K562 (cell line): ENCODE measurements around the gene ANK3. TPM values are rescaled to one million over a fixed set of nuclear protein-coding genes. Genes with fewer than 3 reads are reported as not detected.

Experiments used
- ATAC-seq: fragments of 200-7000 bp; cut with Tn5 transposase; 3 replicates; pipeline ENCODE4 v1.9.1; 2020; ENCODE audit warnings: moderate library complexity
- BruUV-seq: library from RNA; stranded (reverse); fragments of 400-500 nt; replicated peaks from 2 replicates; lab custom pipeline; 2021; lab: Mats Ljungman, UMichigan
- CTCF ChIA-PET: fragments of 300-600 bp; formaldehyde crosslinking; extraction: SDS; loops from one replicate; lab custom pipeline; 2021; ENCODE audit warnings: low intra/inter-chr PET ratio; lab: Yijun Ruan, JAX
- POLR2A ChIA-PET: fragments of 300-600, 350-650 bp; sonication (Branson Sonifier 250); formaldehyde crosslinking; extraction: SDS; loops from one replicate; lab custom pipeline; 2021; ENCODE audit warnings: antibody characterized with exemption, inconsistent platforms; lab: Yijun Ruan, JAX
- DNase-seq, 4 experiments: peaks; one replicate each; pipeline versions ENCODE4 v3.0.0 to v3.0.0-alpha.2; 2011 to 2018; ENCODE audit warnings: low spot score in 3 of 4, mixed read lengths in 3 of 4; ENCODE audit errors: extremely low read depth in 1 of 4
- FAIRE-seq: peaks from 2 replicates; lab custom pipeline; 2011; peaks lifted over from hg19 to GRCh38; lab: Jason Lieb, UNC
- H2AFZ ChIP-seq: 2 replicates; pipeline ENCODE4 v1.6.0; 2011; ENCODE audit warnings: low read depth, low read length, control low read depth, inconsistent platforms
- H3K27ac ChIP-seq: fragments of 200-600 bp; 3 replicates; pipeline ENCODE4 v1.8.0; 2011; ENCODE audit warnings: low read depth, mild to moderate bottlenecking, control low read depth, inconsistent platforms, low read length, moderate library complexity, mixed read lengths; ENCODE audit errors: extremely low read depth
- H3K27me3 ChIP-seq, 2 experiments: fragments of 300-600 bp in 1 of 2; 2 replicates in 1 of 2; 3 replicates in 1 of 2; pipeline versions ENCODE4 v1.6.0 to v1.8.0; 2011; ENCODE audit warnings: inconsistent platforms in 2 of 2, low read length in 2 of 2, mild to moderate bottlenecking in 1 of 2, mixed read lengths in 1 of 2, moderate library complexity in 1 of 2; ENCODE audit not compliant: control insufficient read depth in 2 of 2, insufficient read depth in 2 of 2
- H3K36me3 ChIP-seq: fragments of 300-600 bp; 3 replicates; pipeline ENCODE4 v1.8.0; 2011; ENCODE audit warnings: mild to moderate bottlenecking, low read length, inconsistent platforms; ENCODE audit not compliant: control insufficient read depth, insufficient read depth
- H3K4me1 ChIP-seq, 2 experiments: fragments of 200-600 bp in 1 of 2; replicated peaks in 1 of 2; 2 replicates in 1 of 2; 3 replicates in 1 of 2; pipeline versions ENCODE4 v1.5.1 to v1.8.0; 2011; ENCODE audit warnings: inconsistent platforms in 2 of 2, low read length in 2 of 2, mild to moderate bottlenecking in 1 of 2, mixed read lengths in 1 of 2, moderate library complexity in 1 of 2; ENCODE audit not compliant: control insufficient read depth in 2 of 2, insufficient read depth in 2 of 2
- H3K4me2 ChIP-seq: 2 replicates; pipeline ENCODE4 v1.6.1; 2011; ENCODE audit warnings: low read length, control low read depth, inconsistent platforms, mixed read lengths; ENCODE audit not compliant: insufficient read depth
- H3K4me3 ChIP-seq: fragments of 200-600 bp; sonication (generic), shearing (Covaris generic); 2 replicates; pipeline ENCODE4 v1.5.1; 2016; ENCODE audit warnings: control low read depth, inconsistent platforms
- H3K79me2 ChIP-seq: fragments of 200-600 bp; 3 replicates; pipeline ENCODE4 v1.8.0; 2011; ENCODE audit warnings: low read length, inconsistent platforms; ENCODE audit not compliant: control insufficient read depth, insufficient read depth
- H3K9ac ChIP-seq, 2 experiments: 2 replicates each; pipeline versions ENCODE4 v1.6.0 to v1.6.1; 2011; ENCODE audit warnings: low read depth in 2 of 2, low read length in 2 of 2, control low read depth in 1 of 2, inconsistent platforms in 1 of 2, mild to moderate bottlenecking in 1 of 2, mixed read lengths in 1 of 2; ENCODE audit not compliant: insufficient read depth in 1 of 2
- H3K9me1 ChIP-seq: one replicate; pipeline ENCODE4 v1.6.0; 2011; ENCODE audit warnings: inconsistent platforms, mild to moderate bottlenecking, low read length, moderate library complexity; ENCODE audit not compliant: control insufficient read depth, insufficient read depth
- H3K9me3 ChIP-seq: replicated peaks from 2 replicates; pipeline ENCODE4 v1.5.1; 2011; ENCODE audit warnings: low read depth, low read length, inconsistent platforms; ENCODE audit not compliant: control insufficient read depth, insufficient read depth
- H4K20me1 ChIP-seq: replicated peaks from 2 replicates; pipeline ENCODE4 v1.6.1; 2011; ENCODE audit warnings: low read length, inconsistent platforms, mixed read lengths; ENCODE audit not compliant: control insufficient read depth, insufficient read depth
- DIDO1 ChIP-seq: fragments of 450-650 bp; IDR thresholded peaks from 2 replicates; pipeline ENCODE4 v1.6.1; 2016; ENCODE audit warnings: low read depth, missing biosample characterization, missing genetic modification characterization
- GTF2E2 ChIP-seq: fragments of 200-800 bp; sonication (Bioruptor generic); IDR thresholded peaks from 2 replicates; pipeline ENCODE4 v1.6.1; 2016; ENCODE audit warnings: missing genetic modification characterization, missing compliant biosample characterization
- LARP7 ChIP-seq: fragments of 450-650 bp; IDR thresholded peaks from 2 replicates; pipeline ENCODE4 v1.6.1; 2016
- LCOR ChIP-seq: sonication (generic); formaldehyde crosslinking; IDR thresholded peaks from 2 replicates; pipeline ENCODE4 v1.8.0; 2022; ENCODE audit warnings: mild to moderate bottlenecking, missing genetic modification reagents
- PTRF ChIP-seq: fragments of 450-650 bp; IDR thresholded peaks from 2 replicates; pipeline ENCODE4 v1.6.1; 2016; ENCODE audit warnings: mild to moderate bottlenecking, missing genetic modification characterization, missing compliant biosample characterization
- SMAD4 ChIP-seq: fragments of 250-450 bp; sonication (Bioruptor Pico); conservative IDR thresholded peaks from 2 replicates; pipeline ENCODE4 v1.8.0; 2021; ENCODE audit warnings: inconsistent platforms, mild to moderate bottlenecking, moderate library complexity
- TFE3 ChIP-seq: fragments of 450-650 bp; formaldehyde crosslinking; IDR thresholded peaks from 2 replicates; pipeline ENCODE4 v1.4.0; 2020; ENCODE audit warnings: mild to moderate bottlenecking, mixed read lengths
- ZBED1 ChIP-seq: IDR thresholded peaks from 2 replicates; pipeline ENCODE4 v1.6.1; 2014
- WGBS: fragments of 100-300 bp; shearing (Covaris generic); methylation state at CpG from one replicate; pipeline ENCODE4 v1.1.6; 2016; ENCODE audit warnings: low coverage, mixed read lengths; ENCODE audit not compliant: insufficient coverage; ENCODE audit errors: missing lambda C conversion rate; 5-methylcytosine and 5-hydroxymethylcytosine counted together
- in situ Hi-C: fragments of 300-500 bp; cut with MboI; formaldehyde crosslinking; loops from 4 replicates; pipeline ENCODE4 v1.15.0; 2018; ENCODE audit warnings: inconsistent platforms, mixed read lengths
- intact Hi-C: fragments of 100-400 bp; cut with micrococcal nuclease; formaldehyde crosslinking; loops from 2 replicates; pipeline ENCODE4 v1.14.2; 2022
- polyA plus RNA-seq, 8 experiments: library from polyadenylated mRNA; depleted of rRNA in 4 of 8; stranded (reverse) in 5 of 8; unstranded in 3 of 8; fragments of >200 nt; fragmentation: Nextera tagmentation in 2 of 8; fragmentation: Illumina TruSeq in 1 of 8; extraction: Ambion mirVana in 2 of 8; extraction: Trizol in 1 of 8; gene quantifications; 2 replicates each; pipeline versions ENCODE4 v1.2.1 to v1.2.3, GENCODE V29; 2011 to 2014; ENCODE audit warnings: inconsistent platforms in 1 of 8, missing spikeins in 1 of 8
- total RNA-seq, 7 experiments: library from RNA; depleted of rRNA in 6 of 7; stranded (reverse); fragments of >200 nt in 6 of 7; fragmentation: Illumina TruSeq in 2 of 7; extraction: Trizol in 2 of 7; gene quantifications; 2 replicates each; pipeline versions ENCODE4 v1.2.1 to v1.2.3, GENCODE V29; 2011 to 2021; ENCODE audit warnings: low replicate concordance in 1 of 7
- TF ChIP-seq, protein P1 (sequence below): sonication (generic); formaldehyde crosslinking; IDR thresholded peaks from 2 replicates; pipeline ENCODE4 v1.9.0; 2022; ENCODE audit warnings: mild to moderate bottlenecking, missing genetic modification reagents
- TF ChIP-seq, protein P2 (sequence below): fragments of 200-400 bp; formaldehyde crosslinking; IDR thresholded peaks from 2 replicates; pipeline ENCODE4 v1.6.1; 2017; ENCODE audit warnings: mild to moderate bottlenecking, low read depth, low read length, moderate library complexity

The ANK3 gene
- total and polyA plus RNA-seq, 9 of the 15 experiments (the other 6 are each of a cell fraction or from before 2014, with no cell fraction given): 10.0 to 32.3 (median 17.9) TPM

DNA sequence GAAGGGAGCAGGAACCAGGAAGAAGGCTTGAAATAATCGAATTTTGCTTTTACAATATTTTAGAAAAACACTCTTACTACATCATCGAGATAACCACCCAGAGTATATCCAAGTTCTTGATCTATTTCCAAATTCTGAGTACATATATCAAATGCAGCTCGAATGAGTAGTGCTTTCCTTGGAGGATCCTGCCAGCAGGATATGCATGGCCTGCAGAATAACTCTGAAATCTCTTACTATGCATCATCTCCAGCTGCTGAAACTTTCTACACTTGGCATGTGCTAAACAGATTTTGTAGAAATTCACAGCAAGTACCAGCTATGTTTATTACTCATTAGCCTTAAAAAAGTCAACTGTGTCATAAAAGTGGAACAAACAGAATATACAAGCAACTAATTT is 44.0 kb upstream of the ANK3 start:
- no peaks in the 10 kb centered on the region for H3K9me3 ChIP-seq
- H2AFZ ChIP-seq: no peak overlapping the region
- CTCF ChIA-PET: interaction anchor here (0.7 to 3.0 kb wide), 9 partner anchors 97 to 807 kb away, joined by 3 to 20 read pairs (median 7); no protein-coding TSS in a partner anchor
- BruUV-seq: no TSS peak
- H3K27ac ChIP-seq: no peak overlapping the region
- H3K9me1 ChIP-seq: no peaks in the 10 kb centered on the region
- no peak overlapping the region for H3K4me3 ChIP-seq
- H3K9ac ChIP-seq: no peak overlapping the region
- WGBS: 21% methylated on average over 3 of the region's 3 CpGs
- peaks cover 0 to 9% of the 10 kb centered on the region in 2 experiments; a peak in 1 of 5 replicates for H3K4me1 ChIP-seq
- in situ Hi-C loops: loop anchor here (10.0 to 25.0 kb wide), 3 partner anchors 199 to 796 kb away; no protein-coding TSS in a partner anchor
- DNase-seq: no peak
- no peaks in the 10 kb centered on the region for H3K36me3 ChIP-seq
- 0 out of 2 replicates have a peak, but pooled peaks have one; percentile 19 for TF ChIP-seq GTF2E2 (tag)
- TF ChIP-seq LARP7: no peak
- TF ChIP-seq, all 486 proteins: peak for 1
- FAIRE-seq (no peak), ATAC-seq (no peak)
- intact Hi-C loops: loop anchor here (1.0 to 5.0 kb wide), 5 partner anchors 98 to 806 kb away; no protein-coding TSS in a partner anchor
- Histone ChIP-seq H3K27me3 (no peaks in the 10 kb centered on the region), H3K4me2 (no peak overlapping the region), H3K79me2 (no peaks in the 10 kb centered on the region), H4K20me1 (no peaks in the 10 kb centered on the region)
- POLR2A ChIA-PET: no interaction called here

DNA sequence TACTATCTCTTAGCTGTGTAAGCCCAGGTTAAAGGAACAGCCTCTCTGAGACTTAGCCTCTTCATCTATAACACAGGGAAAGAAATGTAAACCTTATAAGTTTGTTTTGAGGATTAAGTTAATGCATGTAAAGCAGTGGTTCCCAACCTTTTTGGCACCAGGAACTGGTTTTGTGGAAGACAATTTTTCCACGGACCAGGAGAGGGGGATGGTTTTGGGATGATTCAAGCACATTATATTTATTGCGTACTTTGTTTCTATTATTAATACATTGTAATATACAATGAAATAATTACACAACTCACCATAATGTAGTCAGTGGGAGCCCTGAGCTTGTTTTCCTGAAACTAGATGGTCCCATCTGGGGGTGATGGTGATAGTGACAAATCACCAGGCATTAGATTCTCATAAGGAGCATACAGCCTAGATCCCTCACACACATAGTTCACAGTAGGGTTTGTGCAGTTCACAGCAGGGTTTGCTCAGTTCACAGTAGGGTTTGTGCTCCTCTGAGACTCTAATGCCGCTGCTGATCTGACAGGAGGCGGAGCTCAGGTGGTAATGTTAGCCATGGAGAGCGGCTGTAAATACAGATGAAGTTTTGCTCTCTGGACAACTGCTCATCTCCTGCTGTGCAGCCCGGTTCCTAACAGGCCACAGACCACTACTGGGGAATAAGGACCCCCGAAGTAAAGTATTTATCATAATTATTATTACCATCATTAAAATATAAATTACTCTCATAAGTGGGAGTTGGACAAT is 41.3 kb upstream of the ANK3 start:
- H3K9me1 ChIP-seq: no peaks in the 10 kb centered on the region
- no peak overlapping the region for H3K27ac ChIP-seq
- no peaks in the 10 kb centered on the region for H3K79me2 ChIP-seq
- ChIA-PET POLR2A (no interaction called here), CTCF (no interaction called here)
- H3K36me3 ChIP-seq: no peaks in the 10 kb centered on the region
- H3K4me3 ChIP-seq: no peak overlapping the region
- 47% methylated on average over 7 of the region's 7 CpGs for WGBS
- no TSS peak for BruUV-seq
- intact Hi-C loops (loop anchor here (5.0 kb wide), 1 partner anchor 804 kb away; no protein-coding TSS in a partner anchor), in situ Hi-C loops (loop anchor here (10.0 to 25.0 kb wide), 3 partner anchors 196 to 794 kb away; no protein-coding TSS in a partner anchor)
- H3K9me3 ChIP-seq: no peaks in the 10 kb centered on the region
- peaks cover 0 to 27% of the 10 kb centered on the region in 2 experiments; a peak in 1 of 5 replicates for H3K4me1 ChIP-seq
- no peak for ATAC-seq
- FAIRE-seq: no peak
- no peak overlapping the region for H2AFZ ChIP-seq
- no peak overlapping the region for H3K9ac ChIP-seq
- H4K20me1 ChIP-seq: no peaks in the 10 kb centered on the region
- no peak overlapping the region for H3K4me2 ChIP-seq
- DNase-seq: no peak
- no peaks in the 10 kb centered on the region for H3K27me3 ChIP-seq
- TF ChIP-seq, protein P1, sequence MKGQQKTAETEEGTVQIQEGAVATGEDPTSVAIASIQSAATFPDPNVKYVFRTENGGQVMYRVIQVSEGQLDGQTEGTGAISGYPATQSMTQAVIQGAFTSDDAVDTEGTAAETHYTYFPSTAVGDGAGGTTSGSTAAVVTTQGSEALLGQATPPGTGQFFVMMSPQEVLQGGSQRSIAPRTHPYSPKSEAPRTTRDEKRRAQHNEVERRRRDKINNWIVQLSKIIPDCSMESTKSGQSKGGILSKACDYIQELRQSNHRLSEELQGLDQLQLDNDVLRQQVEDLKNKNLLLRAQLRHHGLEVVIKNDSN: no peak
- no peak for TF ChIP-seq ZBED1
- TF ChIP-seq TFE3 (CRISPR knock-in tag): no peak
- TF ChIP-seq LCOR (CRISPR knock-in tag): no peak
- TF ChIP-seq SMAD4: no peak
- TF ChIP-seq DIDO1 (tag): no peak
- no peak for TF ChIP-seq PTRF (tag)
- TF ChIP-seq LARP7: no peak
- TF ChIP-seq, protein P2, sequence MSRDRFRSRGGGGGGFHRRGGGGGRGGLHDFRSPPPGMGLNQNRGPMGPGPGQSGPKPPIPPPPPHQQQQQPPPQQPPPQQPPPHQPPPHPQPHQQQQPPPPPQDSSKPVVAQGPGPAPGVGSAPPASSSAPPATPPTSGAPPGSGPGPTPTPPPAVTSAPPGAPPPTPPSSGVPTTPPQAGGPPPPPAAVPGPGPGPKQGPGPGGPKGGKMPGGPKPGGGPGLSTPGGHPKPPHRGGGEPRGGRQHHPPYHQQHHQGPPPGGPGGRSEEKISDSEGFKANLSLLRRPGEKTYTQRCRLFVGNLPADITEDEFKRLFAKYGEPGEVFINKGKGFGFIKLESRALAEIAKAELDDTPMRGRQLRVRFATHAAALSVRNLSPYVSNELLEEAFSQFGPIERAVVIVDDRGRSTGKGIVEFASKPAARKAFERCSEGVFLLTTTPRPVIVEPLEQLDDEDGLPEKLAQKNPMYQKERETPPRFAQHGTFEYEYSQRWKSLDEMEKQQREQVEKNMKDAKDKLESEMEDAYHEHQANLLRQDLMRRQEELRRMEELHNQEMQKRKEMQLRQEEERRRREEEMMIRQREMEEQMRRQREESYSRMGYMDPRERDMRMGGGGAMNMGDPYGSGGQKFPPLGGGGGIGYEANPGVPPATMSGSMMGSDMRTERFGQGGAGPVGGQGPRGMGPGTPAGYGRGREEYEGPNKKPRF: no peak
